ENCODE results near the gene OR10C1.

- no peak for TF ChIP-seq CTCF (IDR thresholded peaks at IDR 0.05)
- TF ChIP-seq POLR2A (IDR thresholded peaks at IDR 0.05) = no peak
- no peak for TF ChIP-seq EP300 (IDR thresholded peaks at IDR 0.05)
These were observed 12.5 kb downstream of the OR10C1 start for GRCh38 chr6:29451471-29452193.

Data from gastroesophageal sphincter (tissue), 3 donors.